Heart left ventricle (tissue), 13 donors: Measurements from ENCODE around the gene NSMCE3.

Source experiments
- POLR2A ChIP-seq, 2 donors: fragments of 450-650 bp; IDR thresholded peaks; one replicate each; pipeline ENCODE4 v1.6.1; 2017; ENCODE audit warnings: antibody characterized with exemption in 2 of 2, mild to moderate bottlenecking in 2 of 2, moderate library complexity in 2 of 2
- TF ChIP-seq, protein P1 (sequence below), 12 donors: fragments of 200-600 bp; sonication (generic) in 4 of 12; IDR thresholded peaks; one replicate each; pipeline versions ENCODE4 v1.5.0 to v1.8.0; 2018 to 2022; ENCODE audit warnings: antibody characterized with exemption in 12 of 12, mild to moderate bottlenecking in 5 of 12
- donor health status: ischemic (EF 13 %, LVEDD 7.1; RV severe dilation, severe dysfunction).
- donor health status: DM: no; HTN: yes; CAD: no.
- donor health status: DM: no; HTN: no; CAD: no.
- donor health status: ischemic (EF 25% LVEDD 6.9; RV normal size, moderate dysfunction).
- donor health status: ischemic (EF 25% LVEDD 5.7; RV mildly dilated, moderate dysfunction).
- donor health status: ischemic (EF 35%, LVEDD 5.7; RV mildly dilated, moderate dysfunction).
- donor health status: nonischemic (EF 11% LVEDD 7.7; RV severe dilation, severe dysfunction).
- donor health status: DM: yes; HTN: yes; CAD: no.
- donor health status: PGD.
- donor health status: ischemic (EF 29% LVEDD 5.4; RV normal size, mild dysfunction).
- donor health status: nonischemic (EF 23%, LVEDD 6.1; RV moderate dilation, normal function).

DNA sequence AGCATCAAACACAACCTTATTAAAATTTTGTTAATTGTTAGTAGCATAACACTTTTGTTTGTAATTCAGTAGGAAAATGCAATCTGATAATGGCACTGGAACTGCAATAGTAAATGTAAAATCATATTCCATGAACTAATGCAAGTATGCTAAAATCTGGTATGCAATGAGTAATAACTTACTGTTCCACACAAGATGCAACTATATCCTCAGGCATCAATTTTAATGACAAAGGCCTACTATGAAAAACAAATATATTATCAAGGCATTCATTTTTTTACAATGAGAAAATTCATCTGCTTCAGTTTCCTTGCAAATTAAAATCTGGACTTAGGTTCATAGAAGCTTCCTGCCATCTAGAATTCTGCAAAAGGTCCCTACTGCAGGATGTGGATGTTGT is 1.4 kb upstream of the NSMCE3 start:
- TF ChIP-seq, protein P1, sequence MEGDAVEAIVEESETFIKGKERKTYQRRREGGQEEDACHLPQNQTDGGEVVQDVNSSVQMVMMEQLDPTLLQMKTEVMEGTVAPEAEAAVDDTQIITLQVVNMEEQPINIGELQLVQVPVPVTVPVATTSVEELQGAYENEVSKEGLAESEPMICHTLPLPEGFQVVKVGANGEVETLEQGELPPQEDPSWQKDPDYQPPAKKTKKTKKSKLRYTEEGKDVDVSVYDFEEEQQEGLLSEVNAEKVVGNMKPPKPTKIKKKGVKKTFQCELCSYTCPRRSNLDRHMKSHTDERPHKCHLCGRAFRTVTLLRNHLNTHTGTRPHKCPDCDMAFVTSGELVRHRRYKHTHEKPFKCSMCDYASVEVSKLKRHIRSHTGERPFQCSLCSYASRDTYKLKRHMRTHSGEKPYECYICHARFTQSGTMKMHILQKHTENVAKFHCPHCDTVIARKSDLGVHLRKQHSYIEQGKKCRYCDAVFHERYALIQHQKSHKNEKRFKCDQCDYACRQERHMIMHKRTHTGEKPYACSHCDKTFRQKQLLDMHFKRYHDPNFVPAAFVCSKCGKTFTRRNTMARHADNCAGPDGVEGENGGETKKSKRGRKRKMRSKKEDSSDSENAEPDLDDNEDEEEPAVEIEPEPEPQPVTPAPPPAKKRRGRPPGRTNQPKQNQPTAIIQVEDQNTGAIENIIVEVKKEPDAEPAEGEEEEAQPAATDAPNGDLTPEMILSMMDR (IDR thresholded peaks at IDR 0.05): no peak
- no peak for TF ChIP-seq POLR2A (IDR thresholded peaks at IDR 0.05)
